ENCODE data around the gene FBXO48. TPM values are rescaled to one million over a fixed set of nuclear protein-coding genes. Genes with fewer than 3 reads are reported as not detected.

The FBXO48 gene
- total and polyA plus RNA-seq, 2 donors, result 0.68 to 1.2 TPM

Other genes starting within 250 kb of the FBXO48 start
- gene PPP3R1, start 214.8 kb downstream of the FBXO48 start, total RNA-seq, result 75.2 TPM
- gene PPP3R1, start 214.8 kb downstream of the FBXO48 start, polyA plus RNA-seq, result 31.3 TPM
- 38.0 TPM for gene CNRIP1, start 147.3 kb downstream of the FBXO48 start, total RNA-seq
- 41.5 TPM for gene CNRIP1, start 147.3 kb downstream of the FBXO48 start, polyA plus RNA-seq
- gene PLEK, start 102.0 kb downstream of the FBXO48 start, total RNA-seq, result 12.4 TPM
- 4.7 TPM for gene PLEK, start 102.0 kb downstream of the FBXO48 start, polyA plus RNA-seq
- gene APLF, start 291 bp upstream of the FBXO48 start, total RNA-seq, result 15.9 TPM
- 1.4 TPM for gene APLF, start 291 bp upstream of the FBXO48 start, polyA plus RNA-seq
- 0.69 TPM for gene PROKR1, start 176.3 kb upstream of the FBXO48 start, total RNA-seq
- 0.06 TPM for gene PROKR1, start 176.3 kb upstream of the FBXO48 start, polyA plus RNA-seq